ENCODE results near the gene DHRS2. TPM values are rescaled to one million over a fixed set of nuclear protein-coding genes. Genes with fewer than 3 reads are reported as not detected.

DHRS2 gene
- total and polyA plus RNA-seq, 2 of the 13 experiments (the other 11 are each of a cell fraction or from before 2014, with no cell fraction given): 1,621 to 3,021 TPM

- TF ChIP-seq FOXM1 (CRISPR knock-in tag; IDR thresholded peaks at IDR 0.05): no peak
- TF ChIP-seq SP5 (CRISPR knock-in tag; IDR thresholded peaks at IDR 0.05; ENCODE audit: borderline replicate concordance, low read depth): peak; percentile 48; the same call in 1 of the 2 replicates
- TF ChIP-seq ZBTB1 (CRISPR knock-in tag; IDR thresholded peaks at IDR 0.05; ENCODE audit: borderline replicate concordance): peak; percentile 94; the same call in 1 of the 2 replicates
- TF ChIP-seq SNAPC5 (CRISPR knock-in tag; IDR thresholded peaks at IDR 0.05; ENCODE audit: borderline replicate concordance): peak; percentile 94
- 0 out of 2 replicates have a peak, but pooled peaks have one; percentile 7 for TF ChIP-seq SMARCE1 (IDR thresholded peaks at IDR 0.05; ENCODE audit: borderline replicate concordance)
- no peak for TF ChIP-seq TEF (CRISPR knock-in tag; IDR thresholded peaks at IDR 0.05)
- TF ChIP-seq NFKB2 (CRISPR knock-in tag; IDR thresholded peaks at IDR 0.05; ENCODE audit: borderline replicate concordance): no peak
- TF ChIP-seq PAWR (CRISPR knock-in tag; IDR thresholded peaks at IDR 0.05; ENCODE audit: borderline replicate concordance): peak; percentile 29
- peak; percentile 95 for TF ChIP-seq ZSCAN9 (CRISPR knock-in tag; IDR thresholded peaks at IDR 0.05; ENCODE audit: borderline replicate concordance)
- TF ChIP-seq RFXANK (CRISPR knock-in tag; IDR thresholded peaks at IDR 0.05): peak; percentile 32; the same call in 1 of the 2 replicates
- TF ChIP-seq MYNN (CRISPR knock-in tag; IDR thresholded peaks at IDR 0.05; ENCODE audit: low read depth): peak; percentile 95
- peak; percentile 99 for TF ChIP-seq SAFB2 (CRISPR knock-in tag; IDR thresholded peaks at IDR 0.05; ENCODE audit: borderline replicate concordance, low read depth)
- no peak for TF ChIP-seq ZMYM2 (CRISPR knock-in tag; IDR thresholded peaks at IDR 0.05)
- peak; percentile 70 for TF ChIP-seq MTF2 (CRISPR knock-in tag; IDR thresholded peaks at IDR 0.05; ENCODE audit: borderline replicate concordance)
- no peak for TF ChIP-seq PHF21A (CRISPR knock-in tag; IDR thresholded peaks at IDR 0.05)
- TF ChIP-seq NFE2L2 (IDR thresholded peaks at IDR 0.05; ENCODE audit: low read length): peak; percentile 46
- TF ChIP-seq MATR3 (CRISPR knock-in tag; IDR thresholded peaks at IDR 0.05): peak; percentile 100
- no peak; the same call in 1 of the 2 replicates for TF ChIP-seq CEBPZ (IDR thresholded peaks at IDR 0.05; ENCODE audit: low read length)
- no peak for TF ChIP-seq ETS1 (CRISPR knock-in tag; IDR thresholded peaks at IDR 0.05)
- no peak for TF ChIP-seq ISX (CRISPR knock-in tag; conservative IDR thresholded peaks at IDR 0.05)
- TF ChIP-seq REXO4 (CRISPR knock-in tag; IDR thresholded peaks at IDR 0.05; ENCODE audit: borderline replicate concordance): no peak
- peak; percentile 84 for TF ChIP-seq RCOR2 (CRISPR knock-in tag; IDR thresholded peaks at IDR 0.05)
- no peak for TF ChIP-seq NONO (IDR thresholded peaks at IDR 0.05)
- no peak for TF ChIP-seq NONO (CRISPR knock-in tag; conservative IDR thresholded peaks at IDR 0.05)
- no peak for TF ChIP-seq ZSCAN30 (CRISPR knock-in tag; IDR thresholded peaks at IDR 0.05)
- peak; percentile 88 for TF ChIP-seq JUN (CRISPR knock-in tag; IDR thresholded peaks at IDR 0.05)
- TF ChIP-seq HDAC1 (CRISPR knock-in tag; IDR thresholded peaks at IDR 0.05): no peak
Measured at GRCh38 chr14:23636317-23637211, at the start of gene DHRS2 (continued).

Data from HepG2 (cell line).